Smooth muscle cell of the brain vasculature (primary cell): ENCODE measurements around the gene RPL32.
"Not testable (repeated sequence)": the region's sequence is repeated elsewhere in the genome, so short reads cannot be mapped to it uniquely, and the experiment has no call there.

Experiments
- DNase-seq: peaks from one replicate; pipeline ENCODE4 v3.0.0-alpha.2; 2012; ENCODE audit warnings: low read depth, low spot score

RPL32 gene

GRCh38 chr3:12868039-12869034 lies 27.0 kb upstream of the RPL32 start:
- peak; percentile 64 for DNase-seq

DNA sequence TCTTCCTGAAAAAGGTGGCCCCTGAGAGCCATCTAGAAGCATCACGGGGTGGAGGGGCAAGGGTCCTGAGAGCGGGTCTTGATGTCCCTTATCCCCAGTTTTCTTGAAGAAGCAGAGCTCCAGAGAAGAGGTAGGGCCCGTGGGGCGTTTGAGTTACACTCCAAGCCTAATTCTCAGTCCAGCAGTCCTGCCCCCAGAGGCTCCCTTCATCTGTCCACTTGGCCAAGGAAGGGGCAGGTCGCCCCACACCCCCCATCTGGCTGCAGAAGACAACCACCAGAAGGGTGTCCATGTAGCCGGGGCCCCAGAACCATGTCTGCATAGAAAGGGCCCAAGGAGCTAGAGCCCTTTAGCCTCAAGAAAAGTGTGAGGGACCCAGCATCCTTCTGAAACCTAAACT lies 25.5 kb upstream of the RPL32 start:
- no peak for DNase-seq

- no peak for DNase-seq
Observed at GRCh38 chr3:12865271-12865670, 23.9 kb upstream of the RPL32 start.

- DNase-seq, result no peak
Observed at GRCh38 chr3:12862387-12862786, 21.0 kb upstream of the RPL32 start.

DNA sequence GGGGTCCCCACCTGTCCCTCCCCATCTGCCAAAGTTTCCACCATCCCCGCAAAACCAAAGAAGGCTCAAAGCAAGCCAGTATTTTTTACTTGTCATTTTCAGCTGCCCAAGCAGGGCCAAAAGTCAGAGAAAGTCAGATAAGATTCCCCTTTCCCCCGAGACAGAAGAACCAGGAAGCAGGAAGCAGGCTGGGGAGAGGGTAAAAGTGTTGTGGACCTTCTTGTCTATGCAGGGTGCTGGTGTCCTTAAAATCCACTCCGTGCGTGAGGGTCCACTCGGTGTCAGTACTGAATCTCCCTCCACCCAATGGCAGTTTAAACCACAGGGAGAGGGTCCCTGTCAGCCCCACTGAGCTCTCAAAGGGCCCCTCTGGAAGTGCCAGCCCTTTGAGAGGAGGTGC lies 20.2 kb upstream of the RPL32 start:
- no peak for DNase-seq

GRCh38 chr3:12859840-12860239 lies 18.5 kb upstream of the RPL32 start:
- no peak for DNase-seq

GRCh38 chr3:12856626-12857025 lies 15.3 kb upstream of the RPL32 start:
- no peak for DNase-seq

DNA sequence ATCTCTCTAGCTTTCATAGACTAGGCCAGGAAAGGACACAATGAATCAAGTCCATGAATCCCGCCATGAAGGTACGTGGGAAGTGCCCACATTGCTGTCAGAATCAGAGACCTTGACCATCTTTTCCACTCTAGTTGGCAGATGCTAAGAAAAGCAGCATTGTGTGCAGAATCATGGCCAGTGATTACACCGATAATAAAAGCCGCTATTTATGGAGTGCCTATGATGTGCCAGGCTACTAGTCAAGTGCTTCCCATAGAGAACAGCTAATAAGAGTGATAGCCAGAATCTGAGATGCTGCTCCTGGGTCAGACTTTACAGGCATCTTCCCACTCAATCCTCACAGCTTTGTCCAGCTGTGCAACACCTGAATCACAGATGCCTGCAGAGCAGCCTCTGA lies 13.2 kb upstream of the RPL32 start:
- DNase-seq, result no peak

GRCh38 chr3:12853847-12854246 lies 12.5 kb upstream of the RPL32 start:
- not testable (repeated sequence) for DNase-seq

DNA sequence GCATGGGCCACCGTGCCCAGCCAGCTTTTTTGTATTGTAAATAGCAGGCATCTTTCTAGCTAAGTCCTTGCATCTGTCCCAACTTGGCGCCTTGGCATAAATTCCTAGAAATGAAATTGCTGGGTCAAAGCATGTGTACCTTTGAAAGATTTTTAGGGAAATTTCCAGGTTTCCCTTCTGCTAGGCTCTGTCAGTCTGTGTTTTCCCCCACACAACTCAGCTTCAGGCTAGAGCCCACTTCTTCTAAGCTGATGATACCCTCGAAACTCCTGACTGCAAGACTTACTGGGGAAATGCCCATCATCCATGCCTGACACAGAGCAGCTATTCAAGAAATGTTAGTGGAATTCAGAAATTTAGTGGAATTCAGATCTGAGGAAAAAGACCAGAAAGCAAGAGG lies 10.8 kb upstream of the RPL32 start:
- DNase-seq, result no peak

DNA sequence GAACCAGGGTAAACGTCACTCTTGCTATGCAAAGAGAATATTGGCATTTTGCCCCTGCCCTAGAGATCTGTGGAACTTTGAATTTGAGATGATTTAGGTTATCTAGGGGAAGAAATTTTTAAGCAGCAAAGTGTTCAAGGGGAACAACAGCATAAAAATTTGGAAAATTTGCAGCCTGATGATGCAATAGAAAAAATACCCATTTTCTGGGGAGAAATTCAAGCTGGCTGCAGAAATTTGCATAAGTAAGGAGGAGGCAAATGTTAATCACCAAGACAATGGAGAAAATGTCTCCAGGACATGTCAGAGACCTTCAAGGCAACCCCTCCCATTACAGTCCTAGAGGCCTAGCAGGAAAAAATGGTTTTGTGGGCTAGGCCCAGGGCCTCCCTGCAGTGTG lies 4.4 kb upstream of the RPL32 start:
- no peak for DNase-seq

- no peak for DNase-seq
Observed at GRCh38 chr3:12842469-12842868, 1.1 kb upstream of the RPL32 start.

GRCh38 chr3:12841970-12842328 lies 584 bp upstream of the RPL32 start:
- DNase-seq, result no peak

GRCh38 chr3:12840591-12841148 lies 695 bp downstream of the RPL32 start:
- DNase-seq, result no peak

DNA sequence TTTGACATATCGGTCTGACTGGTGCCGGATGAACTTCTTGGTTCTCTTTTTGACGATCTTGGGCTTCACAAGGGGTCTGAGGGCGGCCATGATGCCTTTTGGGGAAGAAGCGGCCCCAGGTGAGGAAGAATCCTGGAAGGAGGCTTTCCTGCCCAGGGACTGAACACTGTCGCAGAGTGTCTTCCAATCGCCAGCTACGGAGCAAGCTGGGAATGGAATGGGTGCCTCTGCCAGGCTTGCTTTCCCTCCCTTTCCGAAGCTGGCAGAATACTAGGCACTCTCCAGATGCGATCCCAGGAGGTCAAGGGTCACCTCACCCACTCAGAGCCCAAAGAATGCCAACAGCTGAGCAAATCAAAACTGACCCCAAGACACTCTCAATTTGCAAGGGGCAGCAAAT lies 1.2 kb downstream of the RPL32 start:
- not testable (repeated sequence) for DNase-seq

DNA sequence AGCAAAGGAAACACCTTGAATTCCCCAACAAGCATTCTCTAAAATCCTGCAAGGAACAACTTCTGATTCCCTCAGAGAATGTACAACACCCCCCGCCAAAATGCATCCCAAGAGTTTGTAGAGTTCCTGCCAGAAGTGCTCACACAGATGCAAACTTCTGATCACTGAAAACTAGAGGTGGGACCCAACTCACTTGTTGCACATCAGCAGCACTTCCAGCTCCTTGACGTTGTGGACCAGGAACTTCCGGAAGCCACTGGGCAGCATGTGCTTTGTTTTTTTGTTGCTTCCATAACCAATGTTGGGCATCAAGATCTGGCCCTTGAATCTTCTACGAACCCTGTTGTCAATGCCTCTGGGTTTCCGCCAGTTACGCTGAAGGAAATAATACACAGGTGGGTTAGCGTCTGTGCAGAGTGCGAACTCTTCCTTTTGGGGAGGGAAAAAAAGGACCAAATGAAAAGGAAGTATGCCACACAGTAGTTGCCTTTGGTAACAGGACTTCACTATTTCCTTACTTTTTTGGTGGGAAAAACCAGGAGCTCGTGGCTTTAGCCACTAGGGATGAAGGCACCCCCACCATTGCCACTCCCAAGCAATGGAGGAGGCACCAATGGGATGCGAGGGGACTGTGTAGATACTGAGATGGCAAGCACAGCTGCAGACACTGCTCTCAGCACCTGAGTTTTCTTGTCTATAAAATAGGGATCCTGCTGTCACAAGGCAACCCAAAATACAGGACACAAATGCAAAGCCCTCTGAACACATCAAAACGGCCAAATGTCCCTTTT lies 2.0 kb downstream of the RPL32 start:
- DNase-seq, result no peak

GRCh38 chr3:12838179-12838965 lies 3.0 kb downstream of the RPL32 start:
- DNase-seq, result no peak

DNA sequence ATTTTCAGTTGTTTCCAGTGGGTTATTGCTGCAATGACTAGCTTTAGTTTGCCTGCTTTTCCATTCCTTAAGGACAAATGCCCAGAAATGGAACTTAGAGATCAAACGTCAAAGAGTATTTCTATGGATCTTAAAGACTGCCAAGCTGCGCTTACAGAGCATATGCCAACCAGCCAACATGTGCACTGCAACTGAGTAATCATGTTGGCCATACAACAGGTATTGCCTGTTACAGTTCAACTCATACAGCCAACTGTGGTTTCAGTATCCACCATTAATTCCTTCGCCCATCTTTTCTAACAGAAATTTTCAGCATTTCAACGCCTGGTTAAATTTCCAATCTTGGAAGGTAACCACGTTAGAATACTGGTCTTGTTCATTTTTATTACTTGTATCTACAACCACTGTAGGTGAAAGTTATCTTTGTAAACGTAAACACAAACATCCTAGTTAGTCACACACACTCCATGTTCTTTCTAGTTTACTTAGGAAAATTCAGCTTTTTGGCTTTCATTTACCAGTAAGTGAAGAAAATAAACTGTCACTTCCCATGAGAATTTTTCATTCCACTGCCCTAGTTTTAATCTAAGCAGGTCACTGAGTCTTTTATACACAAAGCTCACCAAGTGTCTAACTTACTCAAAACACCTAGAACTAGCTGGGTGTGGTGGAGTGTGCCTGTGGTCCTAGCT lies 3.9 kb downstream of the RPL32 start:
- DNase-seq, result no peak

- no peak for DNase-seq
Observed at GRCh38 chr3:12835052-12835665, 6.2 kb downstream of the RPL32 start.
